Effector memory CD4-positive, alpha-beta T cell (primary cell): ENCODE data around the gene ADAM8.

Source experiments
- DNase-seq, 3 donors: peaks; one replicate each; pipeline ENCODE4 v3.0.0-alpha.2; 2020
- H3K27ac ChIP-seq: 2 replicates; pipeline ENCODE4 v1.7.0; 2013; ENCODE audit warnings: mild to moderate bottlenecking, low read length, moderate library complexity; ENCODE audit not compliant: insufficient read depth, poor library complexity, severe bottlenecking
- H3K27me3 ChIP-seq: replicated peaks from 2 replicates; pipeline ENCODE4 v1.7.0; 2013; ENCODE audit warnings: mild to moderate bottlenecking, low read length; ENCODE audit not compliant: insufficient read depth, control insufficient read depth, poor library complexity, severe bottlenecking
- H3K36me3 ChIP-seq: 2 replicates; pipeline ENCODE4 v1.7.0; 2013; ENCODE audit warnings: mild to moderate bottlenecking, low read length, moderate library complexity; ENCODE audit not compliant: control insufficient read depth, insufficient read depth
- H3K4me1 ChIP-seq: 2 replicates; pipeline ENCODE4 v1.7.0; 2013; ENCODE audit warnings: low read length, mild to moderate bottlenecking; ENCODE audit not compliant: control insufficient read depth, insufficient read depth, poor library complexity, severe bottlenecking
- H3K4me3 ChIP-seq: 2 replicates; pipeline ENCODE4 v1.7.0; 2013; ENCODE audit warnings: low read length, low read depth, mild to moderate bottlenecking; ENCODE audit not compliant: insufficient read depth, poor library complexity, severe bottlenecking
- H3K9me3 ChIP-seq: 2 replicates; pipeline ENCODE4 v1.7.0; 2013; ENCODE audit warnings: mild to moderate bottlenecking, low read length, moderate library complexity; ENCODE audit not compliant: control insufficient read depth

ADAM8 gene

GRCh38 chr10:133253361-133253955 lies 23.2 kb downstream of the ADAM8 start:
- Histone ChIP-seq H3K9me3 (no peaks in the 10 kb centered on the region), H3K27ac (no peak overlapping the region), H3K4me3 (no peak overlapping the region), H3K4me1 (peaks cover 15% of the 10 kb centered on the region), H3K27me3 (no peaks in the 10 kb centered on the region), H3K36me3 (no peaks in the 10 kb centered on the region)
- DNase-seq, result no peak

GRCh38 chr10:133252223-133252552 lies 24.5 kb downstream of the ADAM8 start:
- Histone ChIP-seq H3K4me3 (no peak overlapping the region), H3K27ac (no peak overlapping the region), H3K36me3 (no peaks in the 10 kb centered on the region), H3K4me1 (peaks cover 2% of the 10 kb centered on the region), H3K9me3 (no peaks in the 10 kb centered on the region), H3K27me3 (no peaks in the 10 kb centered on the region)
- DNase-seq, result no peak

- Histone ChIP-seq H3K27me3 (no peaks in the 10 kb centered on the region), H3K4me1 (no peaks in the 10 kb centered on the region), H3K4me3 (no peak overlapping the region), H3K9me3 (no peaks in the 10 kb centered on the region), H3K27ac (no peak overlapping the region), H3K36me3 (no peaks in the 10 kb centered on the region)
- DNase-seq, result no peak
These were observed 25.1 kb downstream of the ADAM8 start for GRCh38 chr10:133251388-133252222.

- Histone ChIP-seq H3K27ac (no peak overlapping the region), H3K36me3 (no peaks in the 10 kb centered on the region), H3K27me3 (no peaks in the 10 kb centered on the region), H3K9me3 (no peaks in the 10 kb centered on the region), H3K4me3 (no peak overlapping the region), H3K4me1 (no peaks in the 10 kb centered on the region)
- no peak for DNase-seq
These were observed 26.5 kb downstream of the ADAM8 start for GRCh38 chr10:133249975-133250754.

- DNase-seq, result no peak
- Histone ChIP-seq H3K4me3 (no peak overlapping the region), H3K27me3 (no peaks in the 10 kb centered on the region)
These were observed 27.4 kb downstream of the ADAM8 start for GRCh38 chr10:133249094-133249780.

GRCh38 chr10:133248334-133248715 lies 28.3 kb downstream of the ADAM8 start:
- H3K27me3 ChIP-seq, result no peaks in the 10 kb centered on the region

More at GRCh38 chr10:133249094-133249780, 27.4 kb downstream of the ADAM8 start:
- Histone ChIP-seq H3K27ac (no peak overlapping the region), H3K4me1 (no peaks in the 10 kb centered on the region), H3K36me3 (no peaks in the 10 kb centered on the region), H3K9me3 (no peaks in the 10 kb centered on the region)

GRCh38 chr10:133247681-133248333 lies 28.9 kb downstream of the ADAM8 start:
- H3K27ac ChIP-seq, result no peak overlapping the region
- H3K4me3 ChIP-seq, result no peak overlapping the region
- H3K4me1 ChIP-seq, result no peaks in the 10 kb centered on the region
- no peaks in the 10 kb centered on the region for H3K9me3 ChIP-seq
- no peaks in the 10 kb centered on the region for H3K36me3 ChIP-seq
- H3K27me3 ChIP-seq, result peaks cover 2% of the 10 kb centered on the region
- DNase-seq, result no peak

More at GRCh38 chr10:133248334-133248715, 28.3 kb downstream of the ADAM8 start:
- Histone ChIP-seq H3K4me3 (no peak overlapping the region), H3K36me3 (no peaks in the 10 kb centered on the region), H3K27ac (no peak overlapping the region), H3K9me3 (no peaks in the 10 kb centered on the region), H3K4me1 (no peaks in the 10 kb centered on the region)
- DNase-seq, result no peak

- DNase-seq, result no peak
- Histone ChIP-seq H3K4me1 (peaks cover 6% of the 10 kb centered on the region), H3K4me3 (no peak overlapping the region), H3K27me3 (peaks cover 12% of the 10 kb centered on the region), H3K9me3 (no peaks in the 10 kb centered on the region), H3K36me3 (no peaks in the 10 kb centered on the region), H3K27ac (no peak overlapping the region)
These were observed 30.4 kb downstream of the ADAM8 start for GRCh38 chr10:133246236-133246626.

- Histone ChIP-seq H3K27ac (no peak overlapping the region), H3K9me3 (no peaks in the 10 kb centered on the region), H3K4me3 (no peak overlapping the region), H3K36me3 (no peaks in the 10 kb centered on the region), H3K4me1 (peaks cover 10% of the 10 kb centered on the region), H3K27me3 (peaks cover 16% of the 10 kb centered on the region)
- DNase-seq, result no peak
These were observed 31.0 kb downstream of the ADAM8 start for GRCh38 chr10:133245439-133246235.
